ENCODE results near the gene HIVEP2. TPM values are rescaled to one million over a fixed set of nuclear protein-coding genes. Genes with fewer than 3 reads are reported as not detected.

The HIVEP2 gene
- total and polyA plus RNA-seq, 12 donors, result 5.4 to 27.6 (median 16.4) TPM

GRCh38 chr6:142809947-142810346, 135.0 kb downstream of the HIVEP2 start:
- 91 to 94% (median 93%) methylated on average over 2 of the region's 2 CpGs for WGBS, 4 donors
- no peak for DNase-seq
- Histone ChIP-seq H3K36me3 (replicated peaks in 1 of 2) (no peaks in the 10 kb centered on the region), H3K27ac (no peak overlapping the region), H3K27me3 (no peaks in the 10 kb centered on the region), H3K4me1 (replicated peaks in 1 of 2) (no peaks in the 10 kb centered on the region), H3K4me3 (no peak overlapping the region), H3K9me3 (replicated peaks in 1 of 3) (no peaks in the 10 kb centered on the region)
- intact Hi-C loops (cut with DNase I), result no loop called here
- TF ChIP-seq, protein P1, sequence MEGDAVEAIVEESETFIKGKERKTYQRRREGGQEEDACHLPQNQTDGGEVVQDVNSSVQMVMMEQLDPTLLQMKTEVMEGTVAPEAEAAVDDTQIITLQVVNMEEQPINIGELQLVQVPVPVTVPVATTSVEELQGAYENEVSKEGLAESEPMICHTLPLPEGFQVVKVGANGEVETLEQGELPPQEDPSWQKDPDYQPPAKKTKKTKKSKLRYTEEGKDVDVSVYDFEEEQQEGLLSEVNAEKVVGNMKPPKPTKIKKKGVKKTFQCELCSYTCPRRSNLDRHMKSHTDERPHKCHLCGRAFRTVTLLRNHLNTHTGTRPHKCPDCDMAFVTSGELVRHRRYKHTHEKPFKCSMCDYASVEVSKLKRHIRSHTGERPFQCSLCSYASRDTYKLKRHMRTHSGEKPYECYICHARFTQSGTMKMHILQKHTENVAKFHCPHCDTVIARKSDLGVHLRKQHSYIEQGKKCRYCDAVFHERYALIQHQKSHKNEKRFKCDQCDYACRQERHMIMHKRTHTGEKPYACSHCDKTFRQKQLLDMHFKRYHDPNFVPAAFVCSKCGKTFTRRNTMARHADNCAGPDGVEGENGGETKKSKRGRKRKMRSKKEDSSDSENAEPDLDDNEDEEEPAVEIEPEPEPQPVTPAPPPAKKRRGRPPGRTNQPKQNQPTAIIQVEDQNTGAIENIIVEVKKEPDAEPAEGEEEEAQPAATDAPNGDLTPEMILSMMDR (IDR thresholded peaks at IDR 0.05), result no peak
- no peak for TF ChIP-seq POLR2A (IDR thresholded peaks at IDR 0.05)

- Histone ChIP-seq H3K27ac (no peak overlapping the region), H3K4me1 (replicated peaks in 1 of 2) (no peaks in the 10 kb centered on the region), H3K36me3 (replicated peaks in 1 of 2) (no peaks in the 10 kb centered on the region), H3K4me3 (no peak overlapping the region), H3K9me3 (replicated peaks in 1 of 3) (no peaks in the 10 kb centered on the region), H3K27me3 (no peaks in the 10 kb centered on the region)
- intact Hi-C loops (cut with DNase I), result no loop called here
- TF ChIP-seq, protein P1 (IDR thresholded peaks at IDR 0.05), result no peak
- no peak for TF ChIP-seq POLR2A (IDR thresholded peaks at IDR 0.05)
- WGBS, 4 donors, result 89 to 95% (median 94%) methylated on average over 5 of the region's 5 CpGs
- no peak for DNase-seq
Measured at GRCh38 chr6:142808405-142809061, 136.4 kb downstream of the HIVEP2 start.

DNA sequence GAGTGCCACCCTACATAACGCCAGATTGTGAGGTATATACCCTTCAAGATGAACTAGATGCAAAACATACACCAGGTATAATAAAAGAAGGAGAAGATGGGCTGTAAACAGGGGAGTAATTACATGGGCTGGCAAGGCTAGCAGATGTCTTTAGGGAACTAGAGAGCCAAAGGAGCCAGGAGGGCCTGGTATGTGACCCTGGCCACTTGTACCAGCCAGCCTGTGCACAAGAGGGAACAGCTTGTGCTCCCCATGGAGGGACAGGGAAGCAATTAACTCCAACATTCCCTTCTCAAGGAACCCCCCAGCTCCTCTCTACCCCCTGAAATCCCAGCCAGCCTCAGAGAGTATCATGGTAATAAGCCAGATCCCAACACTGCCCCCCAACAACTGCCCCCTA, 139.9 kb downstream of the HIVEP2 start:
- TF ChIP-seq, protein P1 (IDR thresholded peaks at IDR 0.05), result no peak
- no peak for TF ChIP-seq POLR2A (IDR thresholded peaks at IDR 0.05)
- no peak for DNase-seq
- intact Hi-C loops (cut with DNase I), result no loop called here
- H3K4me3 ChIP-seq, result no peak overlapping the region
- no peaks in the 10 kb centered on the region for H3K36me3 ChIP-seq (replicated peaks in 1 of 2)
- 89 to 98% (median 95%) methylated on average over 1 of the region's 1 CpG for WGBS, 4 donors
- no peaks in the 10 kb centered on the region for H3K4me1 ChIP-seq (replicated peaks in 1 of 2)
- no peaks in the 10 kb centered on the region for H3K9me3 ChIP-seq (replicated peaks in 1 of 3)
- H3K27ac ChIP-seq, result no peak overlapping the region
- no peaks in the 10 kb centered on the region for H3K27me3 ChIP-seq

GRCh38 chr6:142804490-142804889, 140.5 kb downstream of the HIVEP2 start:
- Histone ChIP-seq H3K36me3 (replicated peaks in 1 of 2) (no peaks in the 10 kb centered on the region), H3K4me1 (replicated peaks in 1 of 2) (no peaks in the 10 kb centered on the region), H3K4me3 (no peak overlapping the region), H3K27me3 (no peaks in the 10 kb centered on the region), H3K9me3 (replicated peaks in 1 of 3) (no peaks in the 10 kb centered on the region), H3K27ac (no peak overlapping the region)
- TF ChIP-seq, protein P1 (IDR thresholded peaks at IDR 0.05), result no peak
- TF ChIP-seq POLR2A (IDR thresholded peaks at IDR 0.05), result no peak
- no peak for DNase-seq
- intact Hi-C loops (cut with DNase I), result no loop called here
